GM12891 (cell line): Measurements from ENCODE around the gene LRP11.

ENCODE experiments used
- PAX5 ChIP-seq: IDR thresholded peaks from 2 replicates; pipeline ENCODE4 v1.6.1; 2011; ENCODE audit warnings: low read length, moderate library complexity, mild to moderate bottlenecking; ENCODE audit not compliant: insufficient read depth, severe bottlenecking
- POLR2A ChIP-seq: IDR thresholded peaks from 2 replicates; pipeline ENCODE4 v1.6.1; 2011; ENCODE audit warnings: low read depth, low read length, control low read depth
- POLR2AphosphoS5 ChIP-seq: IDR thresholded peaks from 2 replicates; pipeline ENCODE4 v1.6.1; 2011; ENCODE audit warnings: low read depth, low read length, control low read depth
- POU2F2 ChIP-seq: IDR thresholded peaks from 2 replicates; pipeline ENCODE4 v1.6.1; 2011; ENCODE audit warnings: low read depth, mild to moderate bottlenecking, control low read depth, low read length, moderate library complexity
- SPI1 ChIP-seq: IDR thresholded peaks from 2 replicates; pipeline ENCODE4 v1.6.1; 2011; ENCODE audit warnings: low read depth, low read length, control low read depth
- TAF1 ChIP-seq: IDR thresholded peaks from 2 replicates; pipeline ENCODE4 v1.6.1; 2011; ENCODE audit warnings: low read depth, low read length, control low read depth

GRCh38 chr6:149860513-149860833 is 3.7 kb downstream of the LRP11 start:
- no peak for TF ChIP-seq POLR2A
- TF ChIP-seq POLR2AphosphoS5: no peak
- TF ChIP-seq TAF1: no peak
- no peak for TF ChIP-seq SPI1
- no peak for TF ChIP-seq POU2F2
- no peak for TF ChIP-seq PAX5
